ENCODE results near the gene GBE1. TPM values are rescaled to one million over a fixed set of nuclear protein-coding genes. Genes with fewer than 3 reads are reported as not detected.

The GBE1 gene
- polyA plus RNA-seq, 1 donor (not counting 4 experiments of a cell fraction or from before 2014, with no cell fraction given), result 30.2 TPM

- Histone ChIP-seq H3K79me2 (ENCODE audit: control insufficient read depth, insufficient read depth, low read length) (no peaks in the 10 kb centered on the region), H3K4me1 (ENCODE audit: control insufficient read depth, extremely low read depth, insufficient read depth, low read length) (peaks cover 6% of the 10 kb centered on the region), H3K4me2 (ENCODE audit: control insufficient read depth, extremely low read depth, insufficient read depth, low read depth, low read length) (no peak overlapping the region), H3K9ac (ENCODE audit: control insufficient read depth, extremely low read depth, insufficient read depth, low read length) (no peak overlapping the region), H3K27me3 (ENCODE audit: control insufficient read depth, extremely low read depth, insufficient read depth, low read length) (no peaks in the 10 kb centered on the region), H3K9me1 (ENCODE audit: control insufficient read depth, extremely low read depth, insufficient read depth, low read length) (no peaks in the 10 kb centered on the region), H3K27ac (ENCODE audit: control insufficient read depth, insufficient read depth, low read length) (no peak overlapping the region), H3K4me3 (ENCODE audit: control insufficient read depth in 2 of 3, extremely low read depth in 1 of 3, insufficient read depth in 2 of 3, low read depth in 1 of 3, low read length in 3 of 3) (no peak overlapping the region), H4K20me1 (ENCODE audit: control insufficient read depth, extremely low read depth, insufficient read depth, low read length) (no peaks in the 10 kb centered on the region), H3K9me3 (ENCODE audit: control insufficient read depth, low read depth, low read length) (no peaks in the 10 kb centered on the region), H3K36me3 (ENCODE audit: control insufficient read depth in 2 of 2, extremely low read depth in 1 of 2, insufficient read depth in 2 of 2, low read length in 2 of 2) (no peaks in the 10 kb centered on the region), H2AFZ (ENCODE audit: control insufficient read depth, low read length) (no peak overlapping the region)
- TF ChIP-seq EZH2 (IDR thresholded peaks at IDR 0.05; ENCODE audit: low read length), result no peak
- TF ChIP-seq, protein P1, sequence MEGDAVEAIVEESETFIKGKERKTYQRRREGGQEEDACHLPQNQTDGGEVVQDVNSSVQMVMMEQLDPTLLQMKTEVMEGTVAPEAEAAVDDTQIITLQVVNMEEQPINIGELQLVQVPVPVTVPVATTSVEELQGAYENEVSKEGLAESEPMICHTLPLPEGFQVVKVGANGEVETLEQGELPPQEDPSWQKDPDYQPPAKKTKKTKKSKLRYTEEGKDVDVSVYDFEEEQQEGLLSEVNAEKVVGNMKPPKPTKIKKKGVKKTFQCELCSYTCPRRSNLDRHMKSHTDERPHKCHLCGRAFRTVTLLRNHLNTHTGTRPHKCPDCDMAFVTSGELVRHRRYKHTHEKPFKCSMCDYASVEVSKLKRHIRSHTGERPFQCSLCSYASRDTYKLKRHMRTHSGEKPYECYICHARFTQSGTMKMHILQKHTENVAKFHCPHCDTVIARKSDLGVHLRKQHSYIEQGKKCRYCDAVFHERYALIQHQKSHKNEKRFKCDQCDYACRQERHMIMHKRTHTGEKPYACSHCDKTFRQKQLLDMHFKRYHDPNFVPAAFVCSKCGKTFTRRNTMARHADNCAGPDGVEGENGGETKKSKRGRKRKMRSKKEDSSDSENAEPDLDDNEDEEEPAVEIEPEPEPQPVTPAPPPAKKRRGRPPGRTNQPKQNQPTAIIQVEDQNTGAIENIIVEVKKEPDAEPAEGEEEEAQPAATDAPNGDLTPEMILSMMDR (optimal IDR thresholded peaks at IDR 0.05 in 1 of 3, IDR thresholded peaks at IDR 0.05 in 1 of 3, conservative IDR thresholded peaks at IDR 0.05 in 1 of 3; ENCODE audit: extremely low read depth in 1 of 3, insufficient read depth in 2 of 3, low read length in 3 of 3), result no peak
- FAIRE-seq (no peak), DNase-seq (ENCODE audit: low read depth, low spot score) (no peak)
- dilution Hi-C loops (cut with MboI; ENCODE audit: extremely low pct_ligation_motif_present, low sequenced_read_pairs), result no loop called here
Measured at GRCh38 chr3:81554388-81554787, 207.1 kb downstream of the GBE1 start.

DNA sequence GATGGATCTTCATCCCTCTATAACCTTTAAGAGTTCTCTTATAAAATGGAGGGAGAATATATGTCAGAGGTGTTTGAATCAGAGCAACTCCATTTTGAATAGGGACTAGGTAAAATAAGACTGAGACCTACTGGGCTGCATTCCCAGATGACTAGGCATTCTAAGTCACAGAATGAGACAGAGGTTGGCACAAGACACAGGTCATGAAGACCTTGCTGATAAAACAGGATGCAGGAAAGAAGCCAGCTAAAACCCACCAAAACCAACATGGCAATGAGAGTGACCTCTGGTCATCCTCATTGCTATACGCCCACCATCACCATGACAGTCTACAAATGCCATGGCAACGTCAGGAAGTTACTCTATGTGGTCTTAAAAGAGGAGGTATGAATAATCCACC, 211.0 kb downstream of the GBE1 start:
- H3K27ac ChIP-seq (ENCODE audit: control insufficient read depth, insufficient read depth, low read length), result no peak overlapping the region
- no peak for FAIRE-seq

More for the DNA sequence above, 211.0 kb downstream of the GBE1 start:
- DNase-seq (ENCODE audit: low read depth, low spot score), result no peak
- H3K9ac ChIP-seq (ENCODE audit: control insufficient read depth, extremely low read depth, insufficient read depth, low read length), result no peak overlapping the region
- no peaks in the 10 kb centered on the region for H3K36me3 ChIP-seq (ENCODE audit: control insufficient read depth in 2 of 2, extremely low read depth in 1 of 2, insufficient read depth in 2 of 2, low read length in 2 of 2)
- no peaks in the 10 kb centered on the region for H3K9me3 ChIP-seq (ENCODE audit: control insufficient read depth, low read depth, low read length)
- no peaks in the 10 kb centered on the region for H3K27me3 ChIP-seq (ENCODE audit: control insufficient read depth, extremely low read depth, insufficient read depth, low read length)
- dilution Hi-C loops (cut with MboI; ENCODE audit: extremely low pct_ligation_motif_present, low sequenced_read_pairs), result no loop called here
- no peaks in the 10 kb centered on the region for H4K20me1 ChIP-seq (ENCODE audit: control insufficient read depth, extremely low read depth, insufficient read depth, low read length)
- H3K4me3 ChIP-seq (ENCODE audit: control insufficient read depth in 2 of 3, extremely low read depth in 1 of 3, insufficient read depth in 2 of 3, low read depth in 1 of 3, low read length in 3 of 3), result no peak overlapping the region
- H3K79me2 ChIP-seq (ENCODE audit: control insufficient read depth, insufficient read depth, low read length), result no peaks in the 10 kb centered on the region
- H3K4me1 ChIP-seq (ENCODE audit: control insufficient read depth, extremely low read depth, insufficient read depth, low read length), result no peaks in the 10 kb centered on the region
- no peak for TF ChIP-seq EZH2 (IDR thresholded peaks at IDR 0.05; ENCODE audit: low read length)
- TF ChIP-seq, protein P1 (optimal IDR thresholded peaks at IDR 0.05 in 1 of 3, IDR thresholded peaks at IDR 0.05 in 1 of 3, conservative IDR thresholded peaks at IDR 0.05 in 1 of 3; ENCODE audit: extremely low read depth in 1 of 3, insufficient read depth in 2 of 3, low read length in 3 of 3), result no peak
- no peaks in the 10 kb centered on the region for H3K9me1 ChIP-seq (ENCODE audit: control insufficient read depth, extremely low read depth, insufficient read depth, low read length)
- no peak overlapping the region for H2AFZ ChIP-seq (ENCODE audit: control insufficient read depth, low read length)
- H3K4me2 ChIP-seq (ENCODE audit: control insufficient read depth, extremely low read depth, insufficient read depth, low read depth, low read length), result no peak overlapping the region

Measured in keratinocyte (primary cell).